Melanocyte of skin (primary cell): ENCODE data around the gene TPRG1L. TPM values are rescaled to one million over a fixed set of nuclear protein-coding genes. Genes with fewer than 3 reads are reported as not detected.

Experiments
- total RNA-seq, 2 donors: library from RNA; depleted of rRNA; stranded (reverse); fragments of >200 nt; gene quantifications; 2 replicates each; pipeline ENCODE4 v1.2.3, GENCODE V29; 2012

Gene TPRG1L
- total RNA-seq = 10 to 100 TPM; 11.3 to 13.4 TPM

DNA sequence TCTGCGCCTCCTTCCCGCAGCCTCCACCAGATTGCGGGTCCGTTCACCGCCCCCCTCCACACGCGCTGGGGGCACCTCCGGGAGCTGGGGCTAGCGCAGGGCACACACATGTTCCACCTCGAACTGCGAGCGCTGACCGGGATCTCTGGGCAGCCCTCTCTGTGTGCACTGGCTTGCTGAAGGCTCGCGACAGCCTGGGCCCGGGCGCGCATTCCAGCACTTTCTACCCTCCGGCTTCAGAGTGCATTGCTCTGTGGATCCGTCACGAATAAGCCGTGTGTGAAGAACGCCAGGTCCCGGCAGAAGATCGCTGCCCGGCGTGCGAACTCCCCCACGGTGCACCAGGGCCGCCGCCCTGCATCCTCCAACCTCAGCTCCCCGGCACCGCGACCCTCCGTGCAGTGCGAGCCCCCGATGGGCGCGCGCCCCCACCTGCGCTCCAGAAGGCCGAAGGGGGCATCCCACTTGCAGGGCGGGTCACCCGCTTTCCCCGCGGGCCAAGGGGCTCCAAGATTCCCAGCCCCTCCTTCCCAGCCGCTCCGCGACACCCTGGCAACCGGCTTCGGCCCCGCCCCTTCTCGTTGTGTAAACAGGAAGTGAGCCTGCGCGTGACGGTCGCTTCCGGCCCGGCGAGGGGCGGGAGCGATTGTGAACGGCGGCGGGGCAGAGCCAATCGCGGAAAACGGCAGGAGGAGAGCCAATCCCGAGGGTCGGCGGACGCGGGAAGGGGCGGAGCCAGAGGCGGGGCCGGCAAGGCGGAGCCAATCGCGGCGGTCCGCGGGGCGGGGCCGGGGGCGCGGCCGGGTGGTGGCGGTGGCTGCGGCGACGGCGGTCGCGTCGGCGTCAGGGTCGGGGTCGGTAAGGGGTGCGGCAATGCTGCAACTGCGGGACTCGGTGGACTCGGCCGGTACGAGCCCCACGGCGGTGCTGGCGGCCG lies at the start of gene TPRG1L:
TPRG1L (plus strand) TSS at position 816 of the 937 bp plus-strand sequence; CDS start at position 874, 58 bp downstream.

GRCh38 chr1:3611170-3612019 lies 13.4 kb upstream of the TPRG1L start, which contains the start of gene MEGF6:
Gene MEGF6, minus strand, starts transcription at chr1:3611508. Its CDS starts 240 bp downstream, at chr1:3611268.

GRCh38 chr1:3649342-3650247 lies 24.8 kb downstream of the TPRG1L start, which contains the start of gene WRAP73:
Gene WRAP73, minus strand, starts transcription at chr1:3650103. Its CDS starts 104 bp downstream, at chr1:3649999.

GRCh38 chr1:3651930-3652547 lies 27.2 kb downstream of the TPRG1L start, which contains the start of gene TP73:
Gene TP73, plus strand, starts transcription at chr1:3652516. Its CDS starts 29,850 bp downstream, at chr1:3682366.

Other genes starting within 250 kb of the TPRG1L start
- under 1 TPM in 1 of 2 donors, not detected in 1; under 0.01 TPM for gene ARHGEF16, start 170.3 kb upstream of the TPRG1L start, total RNA-seq
- gene MEGF6, start 13.5 kb upstream of the TPRG1L start, total RNA-seq = 1 to 10 TPM in 1 of 2 donors, under 1 TPM in 1; 1.00 to 1.7 TPM
- gene WRAP73, start 25.1 kb downstream of the TPRG1L start, total RNA-seq = 10 to 100 TPM in 1 of 2 donors, 1 to 10 TPM in 1; 10.0 to 13.3 TPM
- under 1 TPM in 1 of 2 donors, not detected in 1; under 0.01 TPM for gene TP73, start 27.5 kb downstream of the TPRG1L start, total RNA-seq
- gene CCDC27, start 127.4 kb downstream of the TPRG1L start, total RNA-seq = not detected
- 1 to 10 TPM; 1.4 to 3.3 TPM for gene SMIM1, start 147.7 kb downstream of the TPRG1L start, total RNA-seq
- 10 to 100 TPM; 25.1 to 37.3 TPM for gene LRRC47, start 171.5 kb downstream of the TPRG1L start, total RNA-seq
- gene CEP104, start 232.2 kb downstream of the TPRG1L start, total RNA-seq = 10 to 100 TPM; 18.9 to 23.0 TPM
- 10 to 100 TPM; 10.3 to 14.5 TPM for gene DFFB, start 232.5 kb downstream of the TPRG1L start, total RNA-seq